Measurements from ENCODE around the gene CHTF18.
"Not testable (repeated sequence)": the region's sequence is repeated elsewhere in the genome, so short reads cannot be mapped to it uniquely, and the experiment has no call there.

The CHTF18 gene

DNA sequence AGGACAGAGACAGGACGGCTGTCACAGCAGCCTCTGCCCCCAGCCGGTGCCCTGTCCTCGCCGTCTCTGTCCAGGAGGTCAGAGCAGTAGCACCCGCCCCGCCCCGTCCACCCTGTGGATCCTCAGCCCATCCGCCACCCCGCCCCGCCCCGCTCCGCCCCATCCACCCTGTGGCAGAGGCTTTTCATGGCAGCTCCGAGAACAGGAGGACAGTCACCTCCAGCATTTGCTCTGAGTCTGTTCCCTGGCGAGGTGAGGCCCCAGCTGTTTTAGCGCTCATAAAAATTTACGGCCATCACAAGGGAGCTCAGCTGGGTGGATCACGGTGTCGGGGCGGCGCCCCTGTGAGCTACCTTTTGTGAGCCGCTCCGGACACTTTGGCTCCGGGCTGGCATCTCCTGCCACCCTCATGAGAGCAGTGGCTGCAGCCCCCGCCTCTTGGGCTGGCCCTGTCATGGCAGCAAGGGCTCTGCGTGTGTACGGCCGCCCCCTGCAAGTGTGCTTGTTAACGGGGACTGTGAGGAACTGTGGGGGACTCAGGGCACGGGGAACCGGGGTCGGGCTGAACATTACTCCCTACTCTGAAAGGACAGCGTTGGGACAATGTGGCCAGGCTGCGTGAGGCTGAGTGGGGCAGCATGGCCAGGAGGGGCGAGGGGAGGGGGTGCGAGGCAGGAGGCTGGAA is 44.4 kb downstream of the CHTF18 start:
- DNase-seq, result no peak

GRCh38 chr16:833411-833810 is 45.0 kb downstream of the CHTF18 start:
- no peak for DNase-seq

DNA sequence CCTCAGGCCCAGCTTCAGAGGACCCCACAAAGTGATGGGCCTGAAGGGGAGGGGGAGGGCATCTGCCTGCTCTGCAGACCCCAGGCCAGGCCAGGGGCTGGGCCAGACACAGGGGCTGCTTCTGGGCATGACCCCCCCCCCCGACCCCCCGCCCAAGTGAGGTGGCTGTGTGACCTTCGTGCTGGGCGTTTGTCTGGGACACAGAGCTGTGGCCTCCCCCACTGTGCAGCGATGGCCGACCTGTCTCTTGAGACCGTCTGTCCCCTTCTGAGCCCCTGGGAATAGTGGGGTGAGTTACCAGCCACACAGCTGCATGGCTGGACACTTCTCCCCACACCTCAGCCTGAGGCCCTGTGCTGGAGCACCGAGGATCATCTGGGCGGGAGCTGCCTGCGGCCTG is 47.0 kb downstream of the CHTF18 start:
- no peak for DNase-seq

GRCh38 chr16:836221-836620 is 47.8 kb downstream of the CHTF18 start:
- no peak for DNase-seq

DNA sequence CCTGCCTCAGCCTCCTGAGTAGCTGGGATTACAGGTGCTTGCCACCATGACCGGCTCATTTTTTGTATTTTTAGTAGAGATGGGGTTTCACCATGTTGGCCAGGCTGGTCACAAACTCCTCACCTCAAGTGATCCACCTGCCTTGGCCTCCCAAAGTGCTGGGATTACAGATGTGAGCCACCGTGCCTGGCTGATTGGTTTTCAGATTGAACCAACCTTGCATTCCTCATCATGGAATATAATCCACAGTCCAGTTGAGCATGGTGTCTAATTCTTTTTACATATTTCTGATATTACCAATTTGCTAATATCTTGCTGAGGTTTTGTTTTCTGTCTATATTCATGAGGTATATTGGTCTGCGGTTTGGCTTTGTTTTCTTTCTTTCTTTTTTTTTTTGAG is 48.4 kb downstream of the CHTF18 start:
- not testable (repeated sequence) for DNase-seq

DNA sequence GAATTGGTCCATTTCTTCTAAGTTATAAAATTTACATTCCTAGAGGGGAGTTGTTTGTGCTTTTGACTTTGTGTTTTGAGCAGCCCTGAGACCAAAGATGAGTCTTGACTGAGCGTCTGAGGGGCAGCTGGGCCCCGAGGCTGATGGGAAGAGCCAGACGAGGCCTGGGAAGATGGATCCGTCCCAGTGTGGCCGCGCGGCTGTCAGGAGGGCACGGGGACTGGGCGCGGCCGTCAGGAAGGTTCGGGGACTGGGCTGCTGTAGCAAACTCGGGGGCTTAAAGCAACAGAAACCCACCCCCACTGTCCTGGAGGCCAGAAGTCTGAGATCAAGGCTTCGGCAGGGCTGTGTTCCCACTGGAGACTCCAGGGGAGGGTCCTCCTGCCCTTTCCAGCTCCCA is 50.3 kb downstream of the CHTF18 start:
- no peak for DNase-seq

DNA sequence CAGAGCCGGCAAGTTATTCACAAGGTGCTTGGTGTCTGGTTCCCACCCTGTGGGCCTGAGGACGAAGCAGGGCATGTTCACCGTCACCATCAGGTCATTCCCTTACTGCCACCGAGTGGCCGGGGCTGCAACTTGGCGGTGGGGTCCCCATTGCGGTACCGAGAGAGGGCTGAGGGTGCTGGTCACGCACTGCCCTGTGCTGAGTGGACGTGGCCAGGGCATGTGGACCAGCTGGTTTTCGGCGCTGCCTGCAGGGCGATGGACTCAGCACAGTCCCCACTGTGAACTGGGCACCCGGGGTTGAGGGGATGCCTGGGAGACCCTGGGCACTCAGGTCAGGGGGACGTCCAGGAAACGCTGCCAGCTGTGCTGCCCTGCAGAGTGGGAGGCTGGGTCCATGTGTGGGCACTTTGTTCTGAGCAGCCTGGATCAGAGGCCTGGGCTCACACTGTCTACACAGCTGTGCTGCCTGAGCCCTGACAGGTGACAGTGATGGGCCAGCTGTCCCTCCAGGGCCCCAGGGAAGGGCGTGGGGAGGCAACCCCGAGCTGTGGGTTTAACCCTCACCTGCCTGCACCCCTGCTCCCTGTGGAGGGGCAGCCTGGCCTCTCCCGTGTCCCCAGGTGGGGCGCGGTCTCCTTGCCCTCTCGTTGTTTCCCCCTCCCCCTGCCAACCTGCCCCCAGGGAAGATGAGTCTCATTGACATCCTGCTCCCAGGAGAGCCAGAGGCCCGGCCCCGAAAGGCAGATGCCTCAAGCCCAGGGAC is 51.4 kb downstream of the CHTF18 start:
- DNase-seq, result no peak

DNA sequence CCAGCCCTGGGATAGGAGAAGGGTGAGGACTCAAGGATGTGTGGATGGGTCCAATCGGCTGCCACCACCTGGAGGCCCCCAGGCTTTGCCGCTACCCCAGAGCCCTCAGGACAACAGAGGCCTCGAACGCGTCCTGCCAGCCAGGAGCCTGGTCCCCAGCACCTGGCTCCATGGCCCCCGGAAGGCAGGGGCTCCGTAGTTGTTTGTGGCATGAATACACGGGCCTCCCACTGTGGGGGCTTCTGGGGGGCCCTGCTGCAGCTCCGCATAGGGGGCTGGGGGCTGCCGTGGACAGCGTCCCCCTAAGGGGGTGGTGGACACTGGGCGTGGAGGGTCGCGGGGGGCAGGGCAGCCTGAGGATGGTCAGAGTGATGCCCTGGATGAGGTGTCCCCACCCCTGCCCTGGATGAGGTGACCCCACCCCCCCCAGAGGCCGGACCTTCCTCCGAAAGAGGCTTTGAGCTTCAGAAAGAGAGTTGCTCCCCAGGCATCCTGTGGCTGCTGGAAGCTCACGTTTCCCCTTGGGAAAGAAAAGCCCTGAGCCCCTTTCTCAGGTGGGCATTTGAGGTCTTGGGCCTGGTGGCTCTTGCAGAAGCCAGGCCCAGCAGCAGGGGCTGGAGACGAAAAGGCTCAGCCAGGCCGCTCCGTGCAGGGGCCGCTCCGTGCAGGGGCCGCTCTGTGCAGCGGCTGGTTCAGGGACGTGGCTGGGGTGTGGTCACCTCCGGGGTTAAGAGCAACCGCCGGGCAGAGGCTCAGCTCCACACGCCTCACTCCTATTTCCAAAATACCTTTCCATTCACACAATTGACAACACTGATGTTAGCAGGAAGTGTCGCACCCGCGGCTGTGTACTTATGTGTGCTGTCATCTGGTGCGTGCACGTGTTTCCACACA is 52.4 kb downstream of the CHTF18 start:
- no peak for DNase-seq

- DNase-seq, result no peak
These were observed 53.1 kb downstream of the CHTF18 start for GRCh38 chr16:841455-842060.

DNA sequence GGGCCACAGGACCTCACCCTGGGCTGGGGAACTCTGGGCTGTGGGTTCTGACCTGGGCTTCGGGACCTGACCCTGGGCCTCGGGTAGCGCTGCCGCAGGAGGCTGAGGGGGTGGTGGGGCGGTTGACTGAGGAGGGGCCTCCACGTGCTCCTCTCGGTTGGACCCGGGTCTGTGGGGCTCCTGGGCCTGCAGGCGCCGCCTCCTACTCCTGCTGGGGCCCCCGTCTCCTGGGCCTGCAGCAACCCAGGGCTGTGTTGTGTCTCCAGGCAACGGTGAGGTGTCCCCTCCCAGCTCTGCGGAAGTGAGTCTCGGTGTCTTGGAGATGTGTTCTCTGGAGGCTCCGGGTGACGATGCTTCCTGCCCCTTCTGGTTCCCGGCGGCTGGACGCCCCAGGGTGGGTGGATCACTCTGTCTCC is 53.6 kb downstream of the CHTF18 start:
- no peak for DNase-seq

DNA sequence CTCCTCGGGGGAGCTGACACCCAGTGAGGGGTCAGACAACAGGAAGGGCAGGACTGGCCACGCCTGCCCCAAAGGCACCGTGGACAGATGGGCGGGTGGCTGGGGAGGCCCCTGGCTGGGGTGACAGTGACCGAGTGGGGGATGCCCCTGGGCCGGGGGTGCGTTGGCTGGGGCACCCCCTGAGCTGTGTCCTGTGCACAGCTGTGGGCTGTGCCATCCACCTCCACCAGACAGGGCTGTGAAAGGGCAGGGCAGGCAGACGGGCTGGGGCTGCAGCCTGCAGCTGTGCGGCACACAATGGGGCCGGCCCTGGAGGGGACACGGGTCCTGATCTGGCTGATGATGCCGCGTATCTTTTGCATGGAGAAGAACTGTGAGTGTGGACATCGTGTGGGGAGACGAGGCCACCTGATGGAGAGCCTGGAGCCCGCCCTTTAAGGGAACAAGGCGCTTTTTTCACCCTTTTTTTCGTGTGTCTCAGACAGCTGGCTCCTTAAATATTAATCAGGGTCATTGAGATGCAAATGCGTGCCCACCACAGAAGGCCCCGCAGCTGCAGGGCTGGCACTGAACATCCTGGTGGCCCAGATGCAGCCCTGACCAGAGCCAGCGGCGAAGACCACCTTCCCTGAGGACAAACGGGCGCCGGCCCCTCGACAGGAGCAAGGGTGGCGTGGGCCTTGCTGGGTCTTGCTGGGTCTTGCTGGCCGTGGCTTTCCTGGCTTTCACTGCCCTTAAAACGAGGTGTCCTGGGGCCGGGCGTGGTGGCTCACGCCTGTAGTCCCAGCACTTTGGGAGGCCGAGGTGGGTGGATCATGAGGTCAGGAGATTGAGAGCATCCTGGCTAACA is 54.5 kb downstream of the CHTF18 start:
- DNase-seq, result no peak

GRCh38 chr16:843771-844170 is 55.4 kb downstream of the CHTF18 start:
- no peak for DNase-seq

- DNase-seq, result no peak
These were observed 56.4 kb downstream of the CHTF18 start for GRCh38 chr16:844638-845350.

GRCh38 chr16:845351-845745 is 56.9 kb downstream of the CHTF18 start:
- DNase-seq, result no peak

DNA sequence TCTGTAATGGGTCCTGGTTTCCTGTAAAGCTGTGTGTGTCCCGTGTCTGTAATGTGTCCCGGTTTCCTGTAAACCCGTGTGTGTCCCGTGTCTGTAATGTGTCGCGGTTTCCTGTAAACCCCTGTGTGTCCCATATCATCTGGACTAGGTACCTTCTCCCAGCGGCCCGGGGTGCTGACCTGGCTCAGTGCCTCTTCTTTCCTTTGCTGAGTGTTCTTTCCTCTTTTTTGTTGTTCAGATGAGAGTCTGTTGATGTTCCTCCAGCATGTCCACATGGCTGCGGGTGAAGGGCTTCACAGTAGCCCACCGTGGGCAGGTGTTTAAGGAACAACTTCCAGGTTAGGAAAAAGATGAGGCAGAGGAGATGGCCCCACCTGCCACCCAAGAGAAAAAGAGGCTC is 58.7 kb downstream of the CHTF18 start:
- no peak for DNase-seq

All from Kasumi-1 (cell line).